ENCODE measurements around the gene VTN. TPM values are rescaled to one million over a fixed set of nuclear protein-coding genes. Genes with fewer than 3 reads are reported as not detected.

The VTN gene
- total RNA-seq, 4 donors from 2014 or later, result 0.51 to 2.1 (median 0.69) TPM; not detected in 1

- intact Hi-C loops (cut with DNase I; ENCODE audit: low total_unique reads), result no loop called here
- no peak for TF ChIP-seq POLR2A (IDR thresholded peaks at IDR 0.05)
- no peak for TF ChIP-seq CTCF (IDR thresholded peaks at IDR 0.05)
- Histone ChIP-seq H3K9me3 (no peaks in the 10 kb centered on the region), H3K27ac (no peak overlapping the region), H3K4me3 (no peak overlapping the region), H3K27me3 (no peaks in the 10 kb centered on the region), H3K4me1 (no peaks in the 10 kb centered on the region), H3K36me3 (no peaks in the 10 kb centered on the region)
- DNase-seq, result no peak
Measured at GRCh38 chr17:28379814-28380801, 10.0 kb upstream of the VTN start.

- no peaks in the 10 kb centered on the region for H3K27me3 ChIP-seq
- no peak overlapping the region for H3K4me3 ChIP-seq
- DNase-seq, result no peak
- H3K4me1 ChIP-seq, result peaks cover 5 to 10% of the 10 kb centered on the region in 2 donors
- H3K36me3 ChIP-seq, result no peaks in the 10 kb centered on the region
- H3K9me3 ChIP-seq, result no peaks in the 10 kb centered on the region
- TF ChIP-seq POLR2A (IDR thresholded peaks at IDR 0.05) (no peak), CTCF (IDR thresholded peaks at IDR 0.05) (no peak)
- H3K27ac ChIP-seq, result no peak overlapping the region
- intact Hi-C loops (cut with DNase I; ENCODE audit: low total_unique reads), result no loop called here
Measured at GRCh38 chr17:28372945-28373274, 2.8 kb upstream of the VTN start.

DNA sequence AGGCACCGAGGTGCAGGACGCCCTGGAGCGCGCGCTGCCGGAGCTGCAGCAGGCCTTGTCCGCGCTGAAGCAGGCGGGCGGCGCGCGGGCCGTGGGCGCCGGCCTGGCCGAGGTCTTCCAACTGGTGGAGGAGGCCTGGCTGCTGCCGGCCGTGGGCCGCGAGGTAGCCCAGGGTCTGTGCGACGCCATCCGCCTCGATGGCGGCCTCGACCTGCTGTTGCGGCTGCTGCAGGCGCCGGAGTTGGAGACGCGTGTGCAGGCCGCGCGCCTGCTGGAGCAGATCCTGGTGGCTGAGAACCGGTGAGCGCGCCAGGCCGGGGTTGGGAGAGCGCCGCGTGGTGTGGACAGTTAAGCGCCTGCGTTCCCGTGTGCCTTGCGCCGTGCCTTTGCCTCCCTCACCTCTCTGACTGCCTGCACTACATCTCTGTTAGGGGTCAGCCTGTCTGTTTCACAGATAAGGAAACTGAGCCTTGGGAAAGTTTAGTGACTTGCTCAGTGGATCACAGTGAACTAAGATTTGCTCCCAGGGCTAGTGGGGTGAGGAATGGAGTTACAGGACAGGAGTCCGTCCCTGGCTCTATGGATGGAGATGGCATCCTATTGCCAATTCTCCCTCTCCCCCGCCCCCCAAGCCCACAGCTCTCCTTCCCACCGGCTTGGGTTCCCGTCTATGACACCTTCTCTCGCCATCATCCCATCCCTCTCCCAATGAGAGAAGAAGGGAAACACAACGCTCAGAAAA lies 2.3 kb upstream of the VTN start:
- H3K36me3 ChIP-seq, result no peaks in the 10 kb centered on the region
- H3K9me3 ChIP-seq, result no peaks in the 10 kb centered on the region
- H3K27me3 ChIP-seq, result no peaks in the 10 kb centered on the region
- no peak for TF ChIP-seq POLR2A (IDR thresholded peaks at IDR 0.05)
- intact Hi-C loops (cut with DNase I; ENCODE audit: low total_unique reads), result no loop called here
- peak overlapping the region; percentile 77 to 83 for H3K27ac ChIP-seq
- peaks cover 5 to 10% of the 10 kb centered on the region in 2 donors for H3K4me1 ChIP-seq
- DNase-seq, result no peak
- H3K4me3 ChIP-seq, result peak overlapping the region; percentile 50 to 55

- H3K9me3 ChIP-seq, result no peaks in the 10 kb centered on the region
- intact Hi-C loops (cut with DNase I; ENCODE audit: low total_unique reads), result no loop called here
- H3K4me1 ChIP-seq, result peaks cover 5 to 10% of the 10 kb centered on the region in 2 donors
- DNase-seq, result peak; percentile 93 to 95
- no peaks in the 10 kb centered on the region for H3K36me3 ChIP-seq
- TF ChIP-seq CTCF (IDR thresholded peaks at IDR 0.05), result no peak
- no peak for TF ChIP-seq POLR2A (IDR thresholded peaks at IDR 0.05)
- H3K27ac ChIP-seq, result peak within 1 kb of the TSS; percentile 77 to 83
- peak within 1 kb of the TSS; percentile 50 to 55 for H3K4me3 ChIP-seq
- H3K27me3 ChIP-seq, result no peaks in the 10 kb centered on the region
Measured at GRCh38 chr17:28371245-28372202, 1.4 kb upstream of the VTN start, which contains the start of gene SARM1. TSS of gene SARM1 (plus strand) at chr17:28371694. CDS start at chr17:28372033, 339 bp downstream.

DNA sequence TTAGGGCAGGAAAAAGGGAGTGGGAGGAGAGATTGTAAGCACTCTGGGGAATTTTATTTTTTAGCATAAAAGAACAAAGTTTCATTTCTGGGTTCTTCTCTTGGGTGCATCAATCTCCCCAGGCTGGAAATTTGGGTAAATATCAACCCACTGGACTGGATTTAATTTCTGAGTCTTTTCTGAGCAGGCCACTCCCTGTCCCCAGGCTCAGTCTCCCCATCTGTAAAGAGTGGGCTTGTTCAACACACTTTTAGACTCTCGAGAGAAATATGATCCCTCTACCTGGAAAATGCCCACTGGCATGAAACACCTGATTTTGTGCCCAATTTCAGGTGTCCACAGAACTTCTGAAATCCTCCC lies 617 bp upstream of the VTN start:
- peak overlapping the region; percentile 50 to 55 for H3K4me3 ChIP-seq
- H3K27me3 ChIP-seq, result no peaks in the 10 kb centered on the region
- peaks cover 5 to 10% of the 10 kb centered on the region in 2 donors for H3K4me1 ChIP-seq
- H3K9me3 ChIP-seq, result no peaks in the 10 kb centered on the region
- peak overlapping the region; percentile 77 to 83 for H3K27ac ChIP-seq
- DNase-seq, result no peak
- no peaks in the 10 kb centered on the region for H3K36me3 ChIP-seq
- intact Hi-C loops (cut with DNase I; ENCODE audit: low total_unique reads), result no loop called here
- TF ChIP-seq POLR2A (IDR thresholded peaks at IDR 0.05) (no peak), CTCF (IDR thresholded peaks at IDR 0.05) (no peak)
